ENCODE results near the gene PLPPR2.
"Not testable (repeated sequence)": the region's sequence is repeated elsewhere in the genome, so short reads cannot be mapped to it uniquely, and the experiment has no call there.

Gene PLPPR2

GRCh38 chr19:11339254-11340098 lies 15.8 kb upstream of the PLPPR2 start, which contains the start of gene RAB3D:
TSS of gene RAB3D (minus strand) at chr19:11339657. CDS start at chr19:11337399, 2,258 bp downstream.
- in situ Hi-C loops (cut with HindIII; ENCODE audit: low sequenced_read_pairs) = no loop called here

DNA sequence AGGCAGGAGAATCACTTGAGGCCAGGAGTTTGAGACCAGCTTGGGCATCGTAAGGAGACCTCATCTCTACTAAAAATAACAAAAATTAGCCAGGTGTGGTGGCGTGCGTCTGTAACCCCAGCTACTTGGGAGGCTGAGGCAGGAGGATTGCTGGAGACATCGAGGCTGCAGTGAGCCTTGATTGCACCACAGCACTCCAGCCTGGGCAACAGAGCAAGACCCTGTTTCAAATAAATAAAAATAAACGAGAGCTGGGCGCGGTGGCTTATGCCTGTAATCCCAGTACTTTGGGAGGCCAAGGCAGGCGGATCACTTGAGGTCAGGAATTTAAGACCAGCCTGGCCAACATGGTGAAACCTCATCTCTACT lies 15.1 kb upstream of the PLPPR2 start:
- in situ Hi-C loops (cut with HindIII; ENCODE audit: low sequenced_read_pairs) = not testable (repeated sequence)

GRCh38 chr19:11342429-11342828 lies 12.8 kb upstream of the PLPPR2 start:
- in situ Hi-C loops (cut with HindIII; ENCODE audit: low sequenced_read_pairs) = no loop called here

DNA sequence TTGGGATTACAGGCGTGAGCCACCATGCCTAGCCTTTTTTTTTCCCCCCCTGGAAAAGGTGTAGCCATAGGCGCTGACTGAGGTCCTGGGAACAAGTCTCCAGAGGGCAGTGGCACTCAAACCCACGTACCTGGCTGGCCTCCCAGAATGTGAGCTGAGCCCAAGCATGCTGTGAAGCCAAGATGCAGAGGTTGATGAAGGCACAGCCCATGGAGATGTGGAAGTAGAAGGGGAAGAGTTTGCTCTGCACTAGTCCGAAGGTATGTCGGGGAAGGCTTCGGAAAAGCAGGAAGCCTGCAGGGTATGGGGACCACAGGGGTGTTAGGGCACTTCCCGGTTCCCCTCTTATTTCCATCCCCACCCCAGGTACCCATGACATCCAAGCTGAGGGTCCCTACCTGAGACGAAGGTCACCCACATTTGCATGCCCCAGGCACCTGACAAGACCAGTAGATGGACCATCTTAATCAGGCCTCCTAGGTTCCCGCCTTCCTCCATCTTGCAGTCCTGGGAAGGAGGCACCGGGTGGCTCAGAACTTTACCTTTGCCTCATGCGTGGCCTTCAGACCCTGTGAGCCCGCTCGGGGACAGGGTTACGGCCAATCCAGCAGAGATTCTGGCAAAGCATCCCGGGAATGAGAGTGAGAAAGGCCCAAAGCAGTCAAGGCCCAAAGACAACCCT lies 10.0 kb upstream of the PLPPR2 start:
- in situ Hi-C loops (cut with HindIII; ENCODE audit: low sequenced_read_pairs) = no loop called here

- in situ Hi-C loops (cut with HindIII; ENCODE audit: low sequenced_read_pairs) = no loop called here
These were observed 8.9 kb upstream of the PLPPR2 start, which contains the start of the genes CCDC159 and TMEM205 for GRCh38 chr19:11346104-11346940. TSS of gene CCDC159 (plus strand) at chr19:11346519. CDS start at chr19:11346607, 88 bp downstream. TSS of gene TMEM205 (minus strand) at chr19:11346268. CDS start at chr19:11345619, 649 bp downstream.

GRCh38 chr19:11347546-11348039 lies 7.6 kb upstream of the PLPPR2 start:
- in situ Hi-C loops (cut with HindIII; ENCODE audit: low sequenced_read_pairs) = no loop called here

DNA sequence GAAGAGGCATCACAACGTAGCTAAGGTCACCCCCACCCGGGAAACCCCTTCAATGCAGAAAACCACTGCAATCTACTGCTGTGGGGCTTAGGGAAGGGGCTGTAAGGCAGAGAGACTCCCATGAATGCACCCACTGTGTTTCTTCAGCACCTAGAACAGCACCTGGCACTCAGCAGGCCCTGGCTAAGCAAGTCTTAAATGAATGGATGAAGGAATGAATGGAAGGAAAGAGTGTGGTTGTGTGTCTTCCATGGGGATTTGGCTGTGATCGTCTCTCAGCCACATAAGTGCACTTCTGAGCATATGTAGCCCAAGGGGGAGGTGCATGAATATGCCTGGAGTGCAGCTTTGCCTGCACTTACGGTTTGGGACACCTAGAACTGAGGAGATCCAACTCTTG lies 6.1 kb upstream of the PLPPR2 start:
- in situ Hi-C loops (cut with HindIII; ENCODE audit: low sequenced_read_pairs) = no loop called here

GRCh38 chr19:11354102-11354501 lies 1.1 kb upstream of the PLPPR2 start:
- in situ Hi-C loops (cut with HindIII; ENCODE audit: low sequenced_read_pairs) = not testable (repeated sequence)

DNA sequence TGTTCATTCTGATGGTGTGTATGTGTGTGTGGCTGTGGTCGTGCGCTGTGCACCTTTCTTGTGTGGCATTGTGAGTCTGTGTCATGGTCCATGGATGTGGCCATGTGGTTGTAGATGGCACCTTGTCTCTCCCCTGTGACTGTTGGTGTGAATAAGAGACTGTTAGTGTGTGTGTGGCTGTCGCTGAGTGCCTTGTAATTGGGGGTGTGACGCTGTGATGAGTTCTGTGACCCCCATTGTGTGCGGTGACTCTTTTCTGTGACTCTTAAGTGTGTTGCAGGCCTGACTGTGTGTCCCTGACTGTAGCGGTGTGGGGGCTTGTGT lies 804 bp downstream of the PLPPR2 start:
- in situ Hi-C loops (cut with HindIII; ENCODE audit: low sequenced_read_pairs) = no loop called here

DNA sequence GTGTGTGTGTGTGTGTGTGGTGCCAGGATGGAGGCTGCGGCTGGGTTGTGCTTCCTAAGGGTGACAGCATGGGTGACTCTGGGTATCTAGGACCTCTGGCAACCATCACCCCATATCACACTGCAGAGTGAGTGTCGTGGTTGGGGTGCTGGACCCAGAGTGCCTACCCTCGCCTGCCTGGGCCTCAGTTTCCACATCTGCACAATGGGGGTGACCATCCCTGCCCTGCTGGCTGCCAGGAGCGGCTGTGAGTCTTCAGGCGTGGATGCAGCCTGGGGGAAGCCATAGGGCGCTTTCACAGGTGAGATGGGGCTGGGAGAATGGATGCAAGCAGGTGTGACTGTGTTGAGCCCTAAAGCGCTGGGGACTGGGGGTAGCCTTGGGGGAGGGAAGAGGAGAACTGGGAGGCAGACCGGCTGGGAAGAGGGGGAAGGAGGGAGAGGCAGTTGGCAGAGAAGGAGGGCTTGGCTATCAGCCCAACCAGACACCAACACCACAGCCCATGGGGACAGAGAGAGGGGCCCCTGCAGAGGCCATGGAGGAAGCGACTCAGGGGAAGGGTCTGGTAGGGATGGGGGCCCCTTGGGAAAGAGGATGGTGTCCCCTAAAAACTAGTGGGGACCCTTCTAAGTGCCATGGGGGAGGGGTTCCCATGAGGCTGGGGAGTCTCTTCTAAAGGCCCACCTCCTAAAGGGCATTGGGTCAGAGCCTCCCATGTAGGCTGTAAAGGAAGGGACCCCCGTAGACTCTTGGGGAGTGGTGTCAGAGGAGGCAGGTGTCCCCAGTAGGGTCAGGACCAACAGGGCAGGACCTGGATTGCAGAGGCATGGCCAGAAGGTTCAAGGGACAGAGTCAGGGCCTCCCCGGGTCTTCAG lies 1.7 kb downstream of the PLPPR2 start:
- in situ Hi-C loops (cut with HindIII; ENCODE audit: low sequenced_read_pairs) = no loop called here

- in situ Hi-C loops (cut with HindIII; ENCODE audit: low sequenced_read_pairs) = no loop called here
These were observed 4.2 kb downstream of the PLPPR2 start for GRCh38 chr19:11359421-11359820.

DNA sequence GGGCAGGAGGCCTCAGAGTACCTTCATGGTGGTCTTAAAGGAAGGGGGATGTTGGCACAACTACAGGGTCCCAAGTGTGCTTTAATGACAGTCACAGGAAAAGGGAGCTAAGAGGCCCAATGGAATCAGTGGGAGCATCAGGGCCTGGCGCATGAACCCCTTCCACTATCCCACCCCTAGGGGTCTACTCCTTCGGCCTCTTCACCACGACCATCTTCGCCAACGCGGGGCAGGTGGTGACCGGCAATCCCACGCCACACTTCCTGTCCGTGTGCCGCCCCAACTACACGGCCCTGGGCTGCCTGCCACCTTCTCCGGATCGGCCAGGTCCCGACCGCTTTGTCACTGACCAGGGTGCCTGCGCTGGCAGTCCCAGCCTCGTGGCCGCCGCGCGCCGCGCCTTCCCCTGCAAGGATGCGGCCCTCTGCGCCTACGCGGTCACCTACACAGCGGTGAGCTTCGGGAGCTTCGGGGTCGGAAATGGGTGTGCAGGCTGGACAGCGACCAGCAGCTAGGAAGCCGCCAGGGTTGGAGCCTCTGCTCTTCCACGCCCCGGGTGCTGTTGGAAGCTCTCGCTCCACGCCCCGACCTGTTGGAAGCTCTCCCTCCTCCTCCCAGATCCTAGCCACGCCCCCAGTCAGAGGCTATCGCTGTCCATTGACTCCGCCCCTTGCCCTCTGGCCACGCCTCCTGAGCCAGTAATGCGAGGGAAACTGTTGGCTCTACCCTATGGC lies 6.0 kb downstream of the PLPPR2 start:
- in situ Hi-C loops (cut with HindIII; ENCODE audit: low sequenced_read_pairs) = no loop called here

GRCh38 chr19:11361771-11362731 lies 6.8 kb downstream of the PLPPR2 start:
- in situ Hi-C loops (cut with HindIII; ENCODE audit: low sequenced_read_pairs) = no loop called here

DNA sequence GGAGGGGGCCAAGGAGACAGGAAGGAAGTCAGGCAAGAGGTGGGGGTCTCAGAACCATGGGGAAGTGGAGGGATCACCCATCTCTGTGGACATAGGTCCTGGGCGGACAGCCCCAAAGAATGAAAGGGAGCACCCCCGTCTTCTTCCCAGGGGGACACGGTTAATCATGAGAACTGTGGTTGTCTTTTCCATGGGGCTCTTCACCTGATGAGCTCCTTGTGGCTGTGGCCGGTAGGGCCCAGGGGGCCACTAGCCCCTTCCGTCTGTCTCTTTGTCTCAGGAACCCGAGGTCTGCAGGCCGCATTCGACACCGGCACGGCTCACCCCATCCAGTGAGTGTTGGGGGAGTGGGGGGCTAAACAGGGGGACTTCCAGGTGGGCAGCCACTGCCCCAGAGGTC lies 8.6 kb downstream of the PLPPR2 start:
- in situ Hi-C loops (cut with HindIII; ENCODE audit: low sequenced_read_pairs) = no loop called here

- in situ Hi-C loops (cut with HindIII; ENCODE audit: low sequenced_read_pairs) = no loop called here
These were observed 9.2 kb downstream of the PLPPR2 start for GRCh38 chr19:11364296-11364904.

DNA sequence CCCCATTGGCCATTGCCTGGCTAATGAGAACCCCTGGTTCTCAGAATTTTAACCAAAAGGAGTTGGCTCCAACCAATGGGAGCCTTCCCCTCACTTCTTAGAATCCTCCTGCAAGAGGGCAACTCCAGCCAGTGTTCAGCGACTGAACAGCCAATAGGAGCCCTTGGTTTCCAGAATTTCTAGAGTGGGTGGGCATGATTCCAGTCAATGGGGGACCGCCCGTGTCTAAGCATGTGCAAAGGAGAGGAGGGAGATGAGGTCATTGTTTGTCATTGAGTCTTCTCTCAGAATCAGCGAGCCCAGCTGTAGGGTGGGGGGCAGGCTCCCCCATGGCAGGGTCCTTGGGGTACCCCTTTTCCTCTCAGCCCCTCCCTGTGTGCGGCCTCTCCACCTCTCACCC lies 9.7 kb downstream of the PLPPR2 start:
- in situ Hi-C loops (cut with HindIII; ENCODE audit: low sequenced_read_pairs) = no loop called here

GRCh38 chr19:11365557-11366117 lies 10.4 kb downstream of the PLPPR2 start:
- in situ Hi-C loops (cut with HindIII; ENCODE audit: low sequenced_read_pairs) = no loop called here

DNA sequence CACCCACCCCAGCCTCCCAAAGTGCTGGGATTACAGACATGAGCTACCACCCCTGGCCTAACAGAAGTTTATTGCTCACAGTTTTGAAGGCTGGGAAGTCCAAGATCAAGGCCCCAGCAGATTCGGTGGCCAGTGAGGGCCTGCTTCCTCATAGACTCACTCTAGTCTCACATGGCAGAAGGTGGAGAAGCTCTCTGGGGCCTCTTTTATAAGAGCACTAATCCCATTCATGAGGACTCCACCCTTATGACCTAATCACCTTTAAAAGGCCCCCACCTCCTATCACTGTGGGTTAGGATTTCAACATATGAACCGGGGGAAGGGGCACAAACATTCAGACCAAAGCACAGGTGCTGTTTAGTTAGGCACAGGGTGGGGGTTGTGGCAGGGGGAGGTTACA lies 12.3 kb downstream of the PLPPR2 start:
- in situ Hi-C loops (cut with HindIII; ENCODE audit: low sequenced_read_pairs) = no loop called here
